Pancreas (tissue), 10 donors: ENCODE data around the gene ST6GALNAC6. TPM values are rescaled to one million over a fixed set of nuclear protein-coding genes. Genes with fewer than 3 reads are reported as not detected.

Experiments
- ATAC-seq, 4 donors: fragments of 200-7000 bp; cut with Tn5 transposase; one replicate each; pipeline versions ENCODE4 v1.8.0 to v1.9.1; 2020; ENCODE audit warnings: mild to moderate bottlenecking in 4 of 4, moderate library complexity in 4 of 4
- DNase-seq, 6 donors: peaks; one replicate each; pipeline ENCODE4 v3.0.0-alpha.2; 2020
- FAIRE-seq: peaks from 2 replicates; lab custom pipeline; 2012; peaks lifted over from hg19 to GRCh38; lab: Jason Lieb, UNC
- H3K27ac ChIP-seq, 4 donors: fragments of 200-600 bp; sonication (generic); 1 replicate in 3 of 4; 2 replicates in 1 of 4; pipeline versions ENCODE4 v1.5.0 to v1.8.0; 2020
- H3K27me3 ChIP-seq, 4 donors: fragments of 200-600 bp; one replicate each; pipeline ENCODE4 v1.8.0; 2021
- H3K36me3 ChIP-seq, 3 donors: fragments of 200-600 bp; sonication (generic) in 1 of 3; one replicate each; pipeline versions ENCODE4 v1.5.0 to v1.8.0; 2020 to 2021
- H3K4me1 ChIP-seq, 3 donors: fragments of 200-600 bp; one replicate each; pipeline ENCODE4 v1.8.0; 2021
- H3K4me3 ChIP-seq, 4 donors: fragments of 200-600 bp; sonication (generic) in 2 of 4; one replicate each; pipeline versions ENCODE4 v1.5.0 to v1.8.0; 2020 to 2021
- H3K9me3 ChIP-seq, 4 donors: fragments of 200-600 bp; one replicate each; pipeline ENCODE4 v1.8.0; 2021
- WGBS, 2 donors: extraction: QIAGEN DNeasy Blood & Tissue Kit; methylation state at CpG; one replicate each; pipeline ENCODE4 v1.1.7; 2013; 5-methylcytosine and 5-hydroxymethylcytosine counted together
- intact Hi-C, 3 donors: fragments of 100-400 bp; cut with DNase I; formaldehyde crosslinking; loops; one replicate each; pipeline versions ENCODE4 v1.11.1 to v1.14.2; 2022
- polyA plus RNA-seq, 2 donors: library from polyadenylated mRNA; stranded (reverse); fragments of 200-250 nt; gene quantifications; one replicate each; pipeline ENCODE4 v1.2.3, GENCODE V29; 2013
- total RNA-seq, 6 donors: library from RNA; stranded (reverse); fragmentation: NEBNext Ultra II Directional in 4 of 6; extraction: Animal tissue kit (Norgen Biotek cat#: 25700) in 4 of 6; gene quantifications; one replicate each; pipeline versions ENCODE4 v1.2.1 to v1.2.4, GENCODE V29; 2021 to 2023
- TF ChIP-seq, protein P1 (sequence below), 4 donors: fragments of 200-600 bp; sonication (generic) in 3 of 4; IDR thresholded peaks; one replicate each; pipeline versions ENCODE4 v1.5.0 to v1.8.0; 2021; ENCODE audit warnings: antibody characterized with exemption in 4 of 4
- donor health status: healthy with polysubstance abuse.
- donor health status: DM: no; HTN: no; CAD: no; lungs with moderate emphysema.
- donor health status: DM: no; HTN: no; CAD: no.
- donor health status: control.
- donor health status: control.
- donor health status: Bipolar disorder and iron deficiency.
- donor health status: DM: yes; HTN: yes; CAD: no.
- donor health status: DM: no; HTN: no; CAD: no.
- donor health status: DM: no; HTN: no; CAD: no.
- donor health status: DM: yes; HTN: yes; CAD: no.

The ST6GALNAC6 gene
- total and polyA plus RNA-seq, 8 donors, result 20.7 to 35.7 (median 27.0) TPM

DNA sequence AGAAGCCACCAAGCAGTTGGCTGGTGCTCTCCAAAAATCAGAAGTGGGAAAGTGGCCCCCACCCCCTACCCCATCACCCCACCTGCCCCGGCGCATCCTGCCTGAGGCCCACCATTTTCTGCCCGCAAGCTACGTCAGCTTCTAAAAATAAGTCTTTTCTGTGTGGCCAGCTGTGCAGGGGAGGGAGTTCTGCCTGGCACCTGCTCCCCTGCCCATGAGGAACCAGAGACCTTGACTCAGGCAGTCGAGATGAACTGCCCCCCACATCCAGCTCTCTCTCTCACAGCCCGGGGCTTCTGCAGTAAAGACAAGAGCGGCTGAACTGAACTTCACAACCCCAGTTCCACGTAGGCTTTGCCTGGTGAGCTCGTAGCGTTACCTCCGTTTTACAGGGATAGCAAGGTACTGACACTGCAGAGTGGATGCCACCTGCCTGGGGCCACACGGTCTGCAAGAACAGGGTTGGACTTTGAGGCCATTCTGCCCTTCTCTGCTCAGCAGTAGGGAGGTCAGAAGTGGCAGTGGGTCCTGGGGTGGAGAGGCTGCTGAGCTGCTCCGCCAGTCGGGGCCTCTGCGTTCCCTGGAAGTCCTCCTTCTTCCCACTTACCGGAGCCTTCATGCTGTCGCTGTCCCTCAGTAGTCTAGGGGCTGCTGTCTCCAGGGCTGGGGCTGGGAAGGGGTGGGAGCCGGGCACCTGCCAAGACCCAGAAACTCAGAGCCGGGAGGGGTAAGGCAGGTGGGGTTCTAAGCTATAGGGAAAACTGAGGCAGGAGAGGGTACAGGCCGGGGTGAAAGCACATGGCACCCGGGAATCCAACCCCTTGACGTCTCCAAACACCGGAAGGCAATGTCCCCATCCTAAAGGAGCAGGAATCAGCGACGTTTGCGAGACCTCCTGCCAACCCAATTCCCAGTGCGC lies 16.7 kb upstream of the ST6GALNAC6 start:
- ATAC-seq, result peak; percentile 8 to 35 (median 30)

DNA sequence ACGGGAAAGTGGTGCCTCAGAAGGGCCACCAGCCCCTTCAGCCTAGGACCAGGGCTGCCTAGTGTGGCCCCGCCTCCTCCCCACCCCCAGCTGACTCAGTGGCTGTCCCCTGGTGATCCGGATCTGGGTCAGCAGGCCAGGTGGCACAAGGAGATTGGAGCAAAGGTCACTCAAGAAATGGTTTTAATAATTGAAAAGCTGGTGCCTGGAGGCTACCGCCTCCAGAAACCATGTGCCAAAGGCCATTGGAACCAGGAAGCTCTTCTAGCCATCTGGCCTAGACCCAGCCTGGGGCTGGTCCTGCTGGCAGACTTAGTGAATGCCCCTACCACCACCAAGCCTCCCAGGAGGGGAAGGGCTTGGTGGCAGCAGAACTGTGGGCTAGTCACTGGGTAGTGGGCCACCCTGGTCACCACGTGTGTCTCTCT lies 15.9 kb upstream of the ST6GALNAC6 start:
- Histone ChIP-seq H3K9me3 (no peaks in the 10 kb centered on the region), H3K27me3 (no peaks in the 10 kb centered on the region), H3K4me3 (peak overlapping the region in 3 of 4 donors; percentile 48 to 66 (median 63)), H3K27ac (peak overlapping the region; percentile 58 to 78 (median 70)), H3K36me3 (peaks cover 0 to 18% (median 8%) of the 10 kb centered on the region in 3 donors), H3K4me1 (peaks cover 9 to 35% (median 14%) of the 10 kb centered on the region in 3 donors)
- intact Hi-C loops, result no loop called here
- TF ChIP-seq, protein P1, sequence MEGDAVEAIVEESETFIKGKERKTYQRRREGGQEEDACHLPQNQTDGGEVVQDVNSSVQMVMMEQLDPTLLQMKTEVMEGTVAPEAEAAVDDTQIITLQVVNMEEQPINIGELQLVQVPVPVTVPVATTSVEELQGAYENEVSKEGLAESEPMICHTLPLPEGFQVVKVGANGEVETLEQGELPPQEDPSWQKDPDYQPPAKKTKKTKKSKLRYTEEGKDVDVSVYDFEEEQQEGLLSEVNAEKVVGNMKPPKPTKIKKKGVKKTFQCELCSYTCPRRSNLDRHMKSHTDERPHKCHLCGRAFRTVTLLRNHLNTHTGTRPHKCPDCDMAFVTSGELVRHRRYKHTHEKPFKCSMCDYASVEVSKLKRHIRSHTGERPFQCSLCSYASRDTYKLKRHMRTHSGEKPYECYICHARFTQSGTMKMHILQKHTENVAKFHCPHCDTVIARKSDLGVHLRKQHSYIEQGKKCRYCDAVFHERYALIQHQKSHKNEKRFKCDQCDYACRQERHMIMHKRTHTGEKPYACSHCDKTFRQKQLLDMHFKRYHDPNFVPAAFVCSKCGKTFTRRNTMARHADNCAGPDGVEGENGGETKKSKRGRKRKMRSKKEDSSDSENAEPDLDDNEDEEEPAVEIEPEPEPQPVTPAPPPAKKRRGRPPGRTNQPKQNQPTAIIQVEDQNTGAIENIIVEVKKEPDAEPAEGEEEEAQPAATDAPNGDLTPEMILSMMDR (IDR thresholded peaks at IDR 0.05), result no peak
- FAIRE-seq (no peak), DNase-seq (peak in 3 of 6 donors; percentile 66 to 72 (median 71)), ATAC-seq (peak; percentile 2 to 23 (median 14))
- 42 to 46% methylated on average over 5 of the region's 5 CpGs for WGBS, 2 donors

More for the DNA sequence above, 16.7 kb upstream of the ST6GALNAC6 start:
- no peaks in the 10 kb centered on the region for H3K9me3 ChIP-seq
- peak in 2 of 6 donors; percentile 60 to 71 for DNase-seq
- TF ChIP-seq, protein P1 (IDR thresholded peaks at IDR 0.05), result no peak
- peak overlapping the region; percentile 48 to 66 (median 58) for H3K4me3 ChIP-seq
- intact Hi-C loops, result no loop called here
- H3K4me1 ChIP-seq, result peaks cover 9 to 35% (median 14%) of the 10 kb centered on the region in 3 donors
- peaks cover 0 to 12% (median 5%) of the 10 kb centered on the region in 3 donors for H3K36me3 ChIP-seq
- FAIRE-seq, result no peak
- H3K27me3 ChIP-seq, result no peaks in the 10 kb centered on the region
- 14 to 18% methylated on average over 27 of the region's 27 CpGs for WGBS, 2 donors
- peak overlapping the region; percentile 58 to 78 (median 70) for H3K27ac ChIP-seq

DNA sequence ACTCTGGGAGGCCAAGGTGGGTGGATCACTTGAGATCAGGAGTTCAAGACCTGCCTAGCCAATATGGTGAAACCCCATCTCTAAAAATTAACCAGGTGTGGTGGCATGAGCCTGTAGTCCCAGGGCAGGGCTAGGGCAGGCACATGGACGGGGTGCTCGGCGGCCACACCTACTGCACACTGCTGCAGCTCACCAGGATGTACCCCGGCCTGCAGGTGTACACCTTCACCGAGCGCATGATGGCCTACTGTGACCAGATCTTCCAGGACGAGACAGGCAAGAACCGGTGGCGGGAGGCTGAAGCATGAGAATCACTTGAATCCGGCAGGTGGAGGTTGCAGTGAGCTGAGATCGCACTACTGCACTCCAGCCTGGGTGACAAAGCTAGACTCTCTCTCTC lies 14.3 kb upstream of the ST6GALNAC6 start:
- peaks cover 9 to 25% (median 14%) of the 10 kb centered on the region in 3 donors for H3K4me1 ChIP-seq
- no peak for FAIRE-seq
- WGBS, 2 donors, result 95% methylated on average over 11 of the region's 11 CpGs
- no peak for DNase-seq
- no peak for ATAC-seq
- peaks cover 0 to 25% (median 11%) of the 10 kb centered on the region in 3 donors for H3K36me3 ChIP-seq
- H3K27me3 ChIP-seq, result no peaks in the 10 kb centered on the region
- no peak overlapping the region for H3K4me3 ChIP-seq
- no peaks in the 10 kb centered on the region for H3K9me3 ChIP-seq
- TF ChIP-seq, protein P1 (IDR thresholded peaks at IDR 0.05), result no peak
- intact Hi-C loops, result no loop called here
- H3K27ac ChIP-seq, result no peak overlapping the region

DNA sequence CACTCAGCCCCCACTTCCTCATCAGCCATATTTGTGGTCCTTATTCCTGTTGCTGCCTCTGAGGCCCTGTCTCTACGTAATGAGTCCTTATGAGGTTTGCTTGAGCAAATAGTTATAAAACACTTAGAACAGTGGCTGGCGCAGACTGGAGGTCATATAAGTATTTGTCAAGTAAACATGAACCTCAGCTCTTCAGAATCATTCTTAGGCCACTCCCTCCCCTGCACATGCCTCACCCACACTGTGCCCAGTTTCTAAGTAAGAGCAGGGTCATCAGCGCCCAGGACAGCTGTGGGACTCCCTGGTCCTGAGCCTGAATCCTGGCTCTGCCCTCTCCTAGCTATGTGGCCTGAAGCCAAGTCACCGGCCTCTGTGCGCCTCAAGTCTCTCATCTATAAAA lies 13.5 kb upstream of the ST6GALNAC6 start:
- intact Hi-C loops, result no loop called here

More for the DNA sequence above, 13.5 kb upstream of the ST6GALNAC6 start:
- no peaks in the 10 kb centered on the region for H3K27me3 ChIP-seq
- peaks cover 9 to 19% (median 14%) of the 10 kb centered on the region in 3 donors for H3K4me1 ChIP-seq
- H3K36me3 ChIP-seq, result peaks cover 0 to 33% (median 13%) of the 10 kb centered on the region in 3 donors
- DNase-seq (peak in 3 of 6 donors; percentile 61 to 67 (median 65)), FAIRE-seq (no peak), ATAC-seq (peak in 1 of 4 donors; percentile 24)
- H3K9me3 ChIP-seq, result no peaks in the 10 kb centered on the region
- WGBS, 2 donors, result 36 to 53% methylated on average over 5 of the region's 5 CpGs
- TF ChIP-seq, protein P1 (IDR thresholded peaks at IDR 0.05), result no peak
- no peak overlapping the region for H3K4me3 ChIP-seq
- H3K27ac ChIP-seq, result no peak overlapping the region
